Measurements from ENCODE around the gene AFF3. TPM values are rescaled to one million over a fixed set of nuclear protein-coding genes. Genes with fewer than 3 reads are reported as not detected.
A peak's percentile ranks its signal among the peaks of the same experiment; 100 is the strongest.

The AFF3 gene
- total and polyA plus RNA-seq, 12 donors, result 0.39 to 16.9 (median 7.0) TPM

GRCh38 chr2:99772591-99773331 lies 369.6 kb downstream of the AFF3 start:
- no peak for TF ChIP-seq CTCF (IDR thresholded peaks at IDR 0.05)
- Histone ChIP-seq H3K27me3 (no peaks in the 10 kb centered on the region), H3K27ac (peak overlapping the region in 4 of 10 donors; percentile 16 to 68 (median 40)), H3K4me1 (peaks cover 0 to 60% (median 0%) of the 10 kb centered on the region in 9 donors), H3K36me3 (no peaks in the 10 kb centered on the region), H3K9me3 (peaks cover 0 to 24% (median 0%) of the 10 kb centered on the region in 11 donors), H3K4me3 (no peak overlapping the region)
- 65 to 75% methylated on average over 7 of the region's 7 CpGs for WGBS, 2 donors
- intact Hi-C loops (cut with DNase I), result no loop called here
- DNase-seq, result no peak
- peak in 1 of 8 donors; percentile 23 for ATAC-seq

- H3K4me3 ChIP-seq, result no peak overlapping the region
- ATAC-seq (peak; percentile 23 to 81 (median 64)), DNase-seq (peak; percentile 18 to 39)
- TF ChIP-seq CTCF (IDR thresholded peaks at IDR 0.05), result no peak
- peaks cover 0 to 61% (median 0%) of the 10 kb centered on the region in 9 donors for H3K4me1 ChIP-seq
- WGBS, 2 donors, result 84 to 86% methylated on average over 13 of the region's 13 CpGs
- H3K27me3 ChIP-seq, result no peaks in the 10 kb centered on the region
- no peaks in the 10 kb centered on the region for H3K36me3 ChIP-seq
- intact Hi-C loops (cut with DNase I), result no loop called here
- H3K27ac ChIP-seq, result peak overlapping the region in 2 of 10 donors; percentile 43 to 68
- H3K9me3 ChIP-seq, result peaks cover 0 to 24% (median 0%) of the 10 kb centered on the region in 11 donors
These were observed 370.6 kb downstream of the AFF3 start for GRCh38 chr2:99771681-99772333.

GRCh38 chr2:99770876-99771275 lies 371.5 kb downstream of the AFF3 start:
- Histone ChIP-seq H3K4me3 (no peak overlapping the region), H3K27me3 (no peaks in the 10 kb centered on the region), H3K9me3 (peaks cover 0 to 24% (median 0%) of the 10 kb centered on the region in 11 donors), H3K4me1 (peaks cover 0 to 63% (median 0%) of the 10 kb centered on the region in 9 donors), H3K36me3 (no peaks in the 10 kb centered on the region), H3K27ac (peak overlapping the region in 2 of 10 donors; percentile 22 to 68)
- 46 to 50% methylated on average over 2 of the region's 2 CpGs for WGBS, 2 donors
- DNase-seq (no peak), ATAC-seq (no peak)
- TF ChIP-seq CTCF (IDR thresholded peaks at IDR 0.05), result no peak
- intact Hi-C loops (cut with DNase I), result no loop called here

GRCh38 chr2:99765731-99766318 lies 376.6 kb downstream of the AFF3 start:
- Histone ChIP-seq H3K9me3 (peaks cover 0 to 15% (median 0%) of the 10 kb centered on the region in 11 donors), H3K36me3 (no peaks in the 10 kb centered on the region), H3K27ac (no peak overlapping the region), H3K4me3 (no peak overlapping the region), H3K4me1 (peaks cover 0 to 34% (median 0%) of the 10 kb centered on the region in 9 donors), H3K27me3 (no peaks in the 10 kb centered on the region)
- intact Hi-C loops (cut with DNase I), result no loop called here
- no peak for DNase-seq
- ATAC-seq, result no peak
- no peak for TF ChIP-seq CTCF (IDR thresholded peaks at IDR 0.05)
- 87 to 91% methylated on average over 4 of the region's 4 CpGs for WGBS, 2 donors
